ENCODE data around the gene IL20RB. TPM values are rescaled to one million over a fixed set of nuclear protein-coding genes. Genes with fewer than 3 reads are reported as not detected.

The IL20RB gene
- total RNA-seq, 4 donors from 2014 or later = 1.9 to 4.2 (median 3.2) TPM

DNA sequence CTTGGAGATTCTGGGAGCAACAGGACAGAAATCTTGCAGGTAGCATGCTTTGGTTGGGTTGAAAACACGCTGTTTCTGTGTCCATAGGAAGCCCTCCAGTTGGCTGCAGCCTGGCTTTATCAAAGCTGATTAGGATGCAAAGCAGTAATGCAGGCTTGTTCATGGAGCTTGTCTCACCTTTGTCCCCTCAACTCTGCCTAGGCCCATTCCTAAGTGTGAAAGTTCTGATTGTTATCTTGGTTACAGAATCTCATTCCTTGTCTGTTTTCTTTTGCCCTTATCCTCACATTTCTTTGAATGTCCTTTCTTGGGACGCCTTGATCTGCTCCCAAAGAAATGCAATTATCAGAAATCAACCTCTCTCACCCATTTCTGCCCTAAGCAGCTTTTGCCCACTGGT is 83.5 kb downstream of the IL20RB start:
- TF ChIP-seq, protein P1, sequence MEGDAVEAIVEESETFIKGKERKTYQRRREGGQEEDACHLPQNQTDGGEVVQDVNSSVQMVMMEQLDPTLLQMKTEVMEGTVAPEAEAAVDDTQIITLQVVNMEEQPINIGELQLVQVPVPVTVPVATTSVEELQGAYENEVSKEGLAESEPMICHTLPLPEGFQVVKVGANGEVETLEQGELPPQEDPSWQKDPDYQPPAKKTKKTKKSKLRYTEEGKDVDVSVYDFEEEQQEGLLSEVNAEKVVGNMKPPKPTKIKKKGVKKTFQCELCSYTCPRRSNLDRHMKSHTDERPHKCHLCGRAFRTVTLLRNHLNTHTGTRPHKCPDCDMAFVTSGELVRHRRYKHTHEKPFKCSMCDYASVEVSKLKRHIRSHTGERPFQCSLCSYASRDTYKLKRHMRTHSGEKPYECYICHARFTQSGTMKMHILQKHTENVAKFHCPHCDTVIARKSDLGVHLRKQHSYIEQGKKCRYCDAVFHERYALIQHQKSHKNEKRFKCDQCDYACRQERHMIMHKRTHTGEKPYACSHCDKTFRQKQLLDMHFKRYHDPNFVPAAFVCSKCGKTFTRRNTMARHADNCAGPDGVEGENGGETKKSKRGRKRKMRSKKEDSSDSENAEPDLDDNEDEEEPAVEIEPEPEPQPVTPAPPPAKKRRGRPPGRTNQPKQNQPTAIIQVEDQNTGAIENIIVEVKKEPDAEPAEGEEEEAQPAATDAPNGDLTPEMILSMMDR (IDR thresholded peaks at IDR 0.05; ENCODE audit: low read depth) = no peak

DNA sequence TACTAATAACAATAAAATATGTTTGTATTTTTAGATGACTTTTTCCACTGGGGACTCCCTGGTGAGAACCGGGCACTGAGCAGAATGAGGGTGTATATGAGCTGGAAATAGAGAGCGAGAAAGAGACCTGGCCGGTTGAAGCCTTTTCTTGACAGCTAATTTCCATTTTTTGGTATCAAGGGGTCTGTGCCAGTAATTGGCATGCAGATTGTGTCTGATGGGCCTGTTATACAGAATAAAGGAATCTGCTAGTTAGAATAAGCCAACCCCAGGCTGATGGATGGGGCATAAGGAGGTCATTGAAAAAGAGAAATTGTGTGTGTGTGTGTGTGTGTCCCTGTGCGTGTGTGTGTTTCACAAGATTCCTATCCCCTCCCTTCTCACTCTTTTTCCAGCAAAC is 83.9 kb downstream of the IL20RB start:
- TF ChIP-seq, protein P1 (IDR thresholded peaks at IDR 0.05; ENCODE audit: low read depth) = no peak

DNA sequence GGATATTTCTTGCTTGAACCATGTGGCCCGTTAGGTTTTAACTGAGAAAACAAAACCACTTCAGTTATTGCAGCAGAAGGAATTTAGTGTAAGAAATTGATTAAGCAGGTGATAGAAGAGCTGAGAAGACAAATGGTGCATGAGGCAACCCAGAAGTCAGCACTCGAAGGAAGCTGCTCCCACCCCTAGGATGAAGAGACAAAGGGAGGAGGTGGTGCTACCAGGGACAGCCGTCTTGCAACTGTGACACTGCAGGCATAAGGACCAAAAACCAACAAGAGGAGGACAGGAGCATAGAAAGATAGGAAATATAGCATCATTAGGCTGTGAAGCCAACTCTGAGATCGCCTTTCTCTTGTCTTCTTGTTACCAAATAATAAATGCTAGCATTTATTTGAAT is 89.0 kb downstream of the IL20RB start:
- TF ChIP-seq, protein P1 (IDR thresholded peaks at IDR 0.05; ENCODE audit: low read depth) = no peak

DNA sequence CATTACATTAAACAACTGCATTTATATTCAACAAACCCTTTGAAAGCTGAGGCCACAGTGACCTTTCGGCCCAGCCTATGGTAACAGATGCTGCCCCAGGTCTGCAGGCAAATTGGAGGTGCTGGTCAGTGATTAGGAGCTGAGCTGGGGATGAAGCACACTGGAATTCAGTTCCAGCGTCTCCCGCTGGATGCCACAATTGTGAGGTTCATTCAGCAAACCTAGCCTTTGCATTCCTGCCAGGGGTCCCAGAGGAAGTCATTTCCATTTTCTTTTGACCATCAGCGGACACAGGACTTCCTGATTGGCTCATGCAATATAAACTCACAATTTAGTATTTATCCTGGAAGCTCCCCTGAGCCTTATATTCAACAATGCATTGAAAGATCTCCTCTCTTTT is 89.5 kb downstream of the IL20RB start:
- TF ChIP-seq, protein P1 (IDR thresholded peaks at IDR 0.05; ENCODE audit: low read depth) = no peak

DNA sequence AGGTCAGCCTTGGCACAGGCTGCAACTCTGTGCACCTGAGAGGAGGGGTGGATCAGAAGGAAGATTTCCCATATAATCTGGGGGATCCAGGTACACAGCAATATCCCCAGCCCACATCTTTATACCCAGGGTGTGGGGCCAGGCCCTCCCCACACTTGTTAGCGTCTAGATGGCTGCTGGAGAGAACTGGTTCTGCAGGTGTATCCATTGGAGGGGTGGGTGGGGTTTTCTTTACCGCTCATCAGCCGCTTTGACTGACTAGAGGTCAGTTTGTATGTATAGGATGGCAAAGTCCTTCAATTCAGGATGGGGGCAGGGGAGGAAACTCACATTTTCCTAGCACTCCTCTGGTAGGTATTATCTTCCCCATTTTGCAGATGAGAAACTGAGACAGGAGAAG is 92.5 kb downstream of the IL20RB start:
- TF ChIP-seq, protein P1 (IDR thresholded peaks at IDR 0.05; ENCODE audit: low read depth) = no peak

DNA sequence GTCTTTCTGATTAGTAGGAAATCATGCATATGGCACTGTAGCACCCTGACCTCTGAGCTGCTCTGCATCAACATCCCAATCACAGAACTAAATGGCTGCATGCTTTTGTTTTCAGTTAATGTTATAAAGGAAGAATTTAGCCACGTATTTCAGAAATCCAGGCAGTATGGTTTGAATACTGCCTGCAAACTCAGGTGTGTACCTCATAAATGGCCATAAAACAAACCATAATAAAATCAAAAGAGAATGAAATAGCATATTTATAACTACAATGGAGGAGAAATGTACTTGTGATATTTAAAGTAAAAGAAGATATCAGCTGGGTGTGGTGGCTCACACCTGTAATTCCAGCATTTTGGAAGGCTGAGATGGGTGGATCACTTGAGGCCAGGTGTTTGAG is 94.5 kb downstream of the IL20RB start:
- TF ChIP-seq, protein P1 (IDR thresholded peaks at IDR 0.05; ENCODE audit: low read depth) = no peak

Other genes with a start within 250 kb of the IL20RB start
- 10 to 100 TPM; 40.9 to 69.0 (median 54.0) TPM for gene STAG1, start 205.6 kb upstream of the IL20RB start, total RNA-seq
- 10 to 100 TPM; 15.1 to 26.1 (median 20.0) TPM for gene SLC35G2, start 138.9 kb upstream of the IL20RB start, total RNA-seq
- 10 to 100 TPM; 62.2 to 97.5 (median 83.9) TPM for gene NCK1, start 95.8 kb upstream of the IL20RB start, total RNA-seq

Data from subcutaneous adipose tissue (tissue), 4 donors.